Upper lobe of left lung (tissue), 4 donors: ENCODE results near the gene TTF2.

Experiments
- EP300 ChIP-seq, 4 donors: sonication (generic); formaldehyde crosslinking; IDR thresholded peaks; one replicate each; pipeline ENCODE4 v1.5.1; 2017; ENCODE audit warnings: antibody characterized with exemption in 4 of 4, control low read depth in 2 of 4
- POLR2AphosphoS5 ChIP-seq, 2 donors: sonication (generic); formaldehyde crosslinking; IDR thresholded peaks; one replicate each; pipeline ENCODE4 v1.5.1; 2017; ENCODE audit warnings: antibody characterized with exemption in 2 of 2

DNA sequence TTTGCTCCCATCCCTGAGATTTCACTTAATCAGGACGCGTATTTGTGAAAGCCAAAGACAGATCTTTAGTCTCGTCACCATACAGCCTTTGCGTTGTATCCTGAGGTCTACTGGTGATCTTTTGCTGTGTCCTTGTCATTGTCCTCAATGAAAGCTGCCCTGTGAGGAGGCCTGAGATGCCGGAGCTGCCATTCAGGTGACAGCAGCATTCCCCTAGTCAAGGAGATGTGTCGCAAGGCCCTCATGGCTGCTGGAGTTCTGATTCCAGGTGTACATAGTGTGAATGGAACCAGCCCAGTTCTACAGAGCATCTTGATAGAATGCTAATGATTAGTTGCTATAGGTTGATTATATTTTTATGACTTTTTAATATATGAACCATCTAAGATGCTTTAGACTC is 24.1 kb downstream of the TTF2 start:
- no peak for TF ChIP-seq POLR2AphosphoS5 (IDR thresholded peaks at IDR 0.05)
- no peak for TF ChIP-seq EP300 (IDR thresholded peaks at IDR 0.05)
